GM12878 (cell line): ENCODE measurements around the gene SNX30. TPM values are rescaled to one million over a fixed set of nuclear protein-coding genes. Genes with fewer than 3 reads are reported as not detected.

Source experiments
- ATAC-seq: fragments of 200-7000 bp; cut with Tn5 transposase; 3 replicates; pipeline ENCODE4 v1.9.1; 2020; ENCODE audit warnings: mild to moderate bottlenecking, moderate library complexity
- BruUV-seq: library from RNA; stranded (reverse); fragments of 400-500 nt; replicated peaks from 2 replicates; lab custom pipeline; 2021; lab: Mats Ljungman, UMichigan
- CTCF ChIA-PET: fragments of 300-600 bp; sonication (Branson Sonifier 250); formaldehyde crosslinking; extraction: SDS; loops from one replicate; lab custom pipeline; 2021; ENCODE audit warnings: inconsistent platforms; lab: Yijun Ruan, JAX
- POLR2A ChIA-PET: fragments of 350-600 bp; formaldehyde crosslinking; extraction: SDS; loops from one replicate; lab custom pipeline; 2021; ENCODE audit warnings: inconsistent platforms; lab: Charles Lee
- RAD21 ChIA-PET: fragments of 300-600 bp; sonication (Branson Sonifier 250); formaldehyde crosslinking; loops from one replicate; lab custom pipeline; 2023; ENCODE audit warnings: antibody characterized with exemption; ENCODE audit not compliant: unreplicated experiment; lab: Charles Lee
- SMC1A ChIA-PET: fragments of 300-600 bp; sonication (Branson Sonifier 250); formaldehyde crosslinking; loops from one replicate; lab custom pipeline; 2023; ENCODE audit not compliant: unreplicated experiment, uncharacterized antibody; lab: Charles Lee
- DNase-seq: peaks from one replicate; pipeline ENCODE4 v3.0.0-alpha.2; 2011; ENCODE audit warnings: low read depth, low spot score
- FAIRE-seq: peaks from 3 replicates; lab custom pipeline; 2011; peaks lifted over from hg19 to GRCh38; lab: Jason Lieb, UNC
- H2AFZ ChIP-seq: 2 replicates; pipeline ENCODE4 v1.6.0; 2011; ENCODE audit warnings: low read depth, low read length, control low read depth; ENCODE audit not compliant: control insufficient read depth
- H3K27ac ChIP-seq: 2 replicates; pipeline ENCODE4 v1.5.1; 2011; ENCODE audit warnings: control low read depth; ENCODE audit not compliant: control insufficient read depth, insufficient read depth
- H3K27me3 ChIP-seq, 2 experiments: replicated peaks in 1 of 2; 2 replicates each; pipeline versions ENCODE4 v1.6.0 to v1.6.1; 2011; ENCODE audit warnings: low read length in 1 of 2; ENCODE audit not compliant: control insufficient read depth in 2 of 2, insufficient read depth in 2 of 2
- H3K36me3 ChIP-seq, 2 experiments: 2 replicates each; pipeline ENCODE4 v1.5.1; 2011; ENCODE audit warnings: low read length in 1 of 2; ENCODE audit not compliant: control insufficient read depth in 2 of 2, insufficient read depth in 2 of 2
- H3K4me1 ChIP-seq: 2 replicates; pipeline ENCODE4 v1.6.1; 2011; ENCODE audit warnings: mild to moderate bottlenecking, low read length, moderate library complexity, mixed read lengths; ENCODE audit not compliant: control insufficient read depth, insufficient read depth
- H3K4me2 ChIP-seq: 2 replicates; pipeline ENCODE4 v1.6.0; 2011; ENCODE audit warnings: control low read depth; ENCODE audit not compliant: control insufficient read depth, insufficient read depth
- H3K4me3 ChIP-seq: fragments of 200-600 bp; sonication (generic); 2 replicates; pipeline ENCODE4 v1.5.1; 2016
- H3K79me2 ChIP-seq: 2 replicates; pipeline ENCODE4 v1.6.0; 2011; ENCODE audit warnings: low read length; ENCODE audit not compliant: control insufficient read depth, insufficient read depth
- H3K9ac ChIP-seq: 2 replicates; pipeline ENCODE4 v1.8.0; 2011; ENCODE audit warnings: low read length, control low read depth, mixed read lengths; ENCODE audit not compliant: control insufficient read depth, insufficient read depth
- H3K9me3 ChIP-seq: replicated peaks from 3 replicates; pipeline ENCODE4 v1.5.1; 2011; ENCODE audit warnings: mild to moderate bottlenecking, low read length; ENCODE audit not compliant: control insufficient read depth, insufficient read depth
- H4K20me1 ChIP-seq: 2 replicates; pipeline ENCODE4 v1.6.0; 2011; ENCODE audit not compliant: control insufficient read depth, insufficient read depth
- CEBPB ChIP-seq, 2 experiments: fragments of 150-350 bp in 1 of 2; IDR thresholded peaks; 2 replicates each; pipeline ENCODE4 v1.6.1; 2012 to 2014; ENCODE audit warnings: low read depth in 2 of 2, low read length in 2 of 2, borderline replicate concordance in 1 of 2, inconsistent platforms in 1 of 2
- EP300 ChIP-seq, 2 experiments: fragments of 150-350 bp in 1 of 2; IDR thresholded peaks; 2 replicates each; pipeline ENCODE4 v1.6.1; 2011 to 2012; ENCODE audit warnings: low read depth in 2 of 2, low read length in 2 of 2, borderline replicate concordance in 1 of 2, improper control_type of control experiment in 1 of 2, inconsistent platforms in 1 of 2; ENCODE audit not compliant: control insufficient read depth in 1 of 2
- EZH2 ChIP-seq: IDR thresholded peaks from 2 replicates; pipeline ENCODE4 v1.6.1; 2012; ENCODE audit warnings: low read depth, mild to moderate bottlenecking, control low read depth, inconsistent platforms, low read length, borderline replicate concordance; ENCODE audit not compliant: control insufficient read depth
- KLF5 ChIP-seq: fragments of 450-650 bp; IDR thresholded peaks from 2 replicates; pipeline ENCODE4 v1.6.1; 2014; ENCODE audit warnings: mild to moderate bottlenecking; ENCODE audit not compliant: partially characterized antibody
- RBBP5 ChIP-seq: fragments of 200-600 bp; sonication (generic); conservative IDR thresholded peaks from 2 replicates; pipeline ENCODE4 v1.6.1; 2016
- SIN3A ChIP-seq: IDR thresholded peaks from 2 replicates; pipeline ENCODE4 v1.6.1; 2012; ENCODE audit warnings: low read depth, low read length, improper control_type of control experiment
- SRF ChIP-seq, 2 experiments: IDR thresholded peaks; 2 replicates each; pipeline ENCODE4 v1.6.1; 2011; ENCODE audit warnings: low read depth in 2 of 2, low read length in 2 of 2, mild to moderate bottlenecking in 1 of 2, moderate library complexity in 1 of 2
- STAT3 ChIP-seq: IDR thresholded peaks from 2 replicates; pipeline ENCODE4 v1.6.1; 2011; ENCODE audit warnings: low read depth, low read length, improper control_type of control experiment
- TCF3 ChIP-seq: IDR thresholded peaks from 2 replicates; pipeline ENCODE4 v1.6.1; 2012; ENCODE audit warnings: low read depth, mild to moderate bottlenecking, low read length, borderline replicate concordance; ENCODE audit not compliant: insufficient read depth
- WRNIP1 ChIP-seq: IDR thresholded peaks from 2 replicates; pipeline ENCODE4 v1.6.1; 2011; ENCODE audit warnings: low read depth, low read length, improper control_type of control experiment, borderline replicate concordance
- WGBS: methylation state at CpG from one replicate; pipeline ENCODE4 v1.1.6; 2016; ENCODE audit warnings: low lambda C conversion rate; ENCODE audit not compliant: insufficient replicate concordance, insufficient coverage; ENCODE audit errors: missing lambda C conversion rate; 5-methylcytosine and 5-hydroxymethylcytosine counted together
- in situ Hi-C: fragments of 300-500 bp; cut with MboI; formaldehyde crosslinking; loops from 9 replicates; pipeline ENCODE4 v1.14.3; 2018; ENCODE audit warnings: mixed read lengths
- intact Hi-C: fragments of 100-400 bp; cut with micrococcal nuclease; formaldehyde crosslinking; loops from one replicate; pipeline ENCODE4 v1.14.2; 2022; ENCODE audit not compliant: unreplicated experiment
- polyA plus RNA-seq, 11 experiments: library from polyadenylated mRNA; depleted of rRNA in 4 of 11; unstranded in 6 of 11; stranded (reverse) in 5 of 11; fragments of >200 nt; fragmentation: Nextera tagmentation in 4 of 11; fragmentation: Illumina TruSeq in 1 of 11; extraction: Ambion mirVana in 4 of 11; extraction: Trizol in 1 of 11; gene quantifications; 1 replicate in 1 of 11; 2 replicates in 10 of 11; pipeline versions ENCODE4 v1.2.1 to v1.2.3, GENCODE V29; 2011 to 2016; ENCODE audit warnings: inconsistent platforms in 2 of 11, missing spikeins in 2 of 11, low read depth in 1 of 11
- total RNA-seq, 4 experiments: library from RNA; depleted of rRNA in 3 of 4; stranded (reverse); fragments of >200 nt in 3 of 4; fragmentation: Illumina TruSeq in 1 of 4; extraction: Trizol in 1 of 4; gene quantifications; 2 replicates each; pipeline versions ENCODE4 v1.2.1 to v1.2.3, GENCODE V29; 2013 to 2021
- TF ChIP-seq, protein P1 (sequence below): fragments of 450-650 bp; IDR thresholded peaks from 2 replicates; pipeline ENCODE4 v1.6.1; 2017; ENCODE audit warnings: mild to moderate bottlenecking, moderate library complexity

The SNX30 gene
- total and polyA plus RNA-seq, 10 of the 15 experiments (the other 5 are each of a cell fraction or from before 2014, with no cell fraction given) = 0.53 to 4.0 (median 1.5) TPM

DNA sequence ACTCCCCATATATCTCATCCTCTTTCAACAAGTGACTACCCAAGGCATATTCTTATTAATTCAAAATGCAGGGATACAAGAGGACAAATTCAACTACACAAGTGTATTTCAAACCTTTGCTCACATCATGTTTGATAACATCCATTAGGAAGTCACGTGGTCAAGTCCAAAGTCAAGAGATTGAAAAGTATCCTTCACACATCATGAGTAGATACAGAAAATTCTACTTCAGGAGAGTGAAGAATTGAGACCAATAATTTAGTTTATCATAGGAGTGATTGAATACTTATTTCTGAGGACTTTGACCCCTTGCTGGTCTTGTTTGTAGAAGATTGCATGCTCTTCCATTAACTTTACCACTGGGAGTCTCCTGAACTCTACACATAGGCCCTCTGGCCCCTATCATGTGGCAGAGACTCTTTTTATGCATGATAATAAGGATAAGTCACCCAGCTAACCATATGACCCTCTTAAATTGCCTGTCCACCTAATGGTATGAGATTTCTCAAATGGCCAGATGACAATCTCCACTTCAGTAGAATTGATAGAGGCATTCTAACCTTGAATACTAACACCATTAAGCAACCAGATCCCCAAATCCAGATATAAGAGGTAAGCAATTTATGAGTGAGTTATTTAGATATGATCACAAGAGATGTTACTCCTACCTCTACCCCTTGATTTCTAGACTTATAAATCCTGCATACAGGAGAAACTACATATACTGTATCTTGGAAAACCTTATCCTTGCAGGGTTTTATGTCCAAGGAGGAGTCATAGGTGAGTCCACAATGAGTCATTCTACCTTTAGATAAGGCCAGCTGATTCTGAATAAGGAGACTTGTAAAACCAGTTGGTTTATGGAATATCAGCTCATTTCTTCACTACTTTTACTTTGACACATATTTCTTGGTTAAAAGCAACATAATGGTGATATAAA is 166.8 kb downstream of the SNX30 start:
- RAD21 ChIA-PET = no interaction called here
- ATAC-seq = no peak
- no TSS peak for BruUV-seq
- no peak for FAIRE-seq
- no peak for DNase-seq
- no peaks in the 10 kb centered on the region for H3K4me1 ChIP-seq
- H3K9ac ChIP-seq = no peak overlapping the region
- no peaks in the 10 kb centered on the region for H3K79me2 ChIP-seq
- in situ Hi-C loops = no loop called here
- H4K20me1 ChIP-seq = no peaks in the 10 kb centered on the region
- H3K9me3 ChIP-seq = no peaks in the 10 kb centered on the region
- no peak for TF ChIP-seq EZH2
- no peak for TF ChIP-seq EP300 (IDR thresholded peaks at IDR 0.05; ENCODE audit: borderline replicate concordance in 1 of 2, control insufficient read depth in 1 of 2, low read depth in 2 of 2, low read length in 2 of 2)
- TF ChIP-seq CEBPB (IDR thresholded peaks at IDR 0.05; ENCODE audit: borderline replicate concordance in 1 of 2, low read depth in 2 of 2, low read length in 2 of 2) = no peak
- no peak for TF ChIP-seq TCF3
- no peak for TF ChIP-seq STAT3
- TF ChIP-seq KLF5 = no peak
- no peak for TF ChIP-seq RBBP5
- no peak for TF ChIP-seq SRF (IDR thresholded peaks at IDR 0.05; ENCODE audit: low read depth in 2 of 2, low read length in 2 of 2)
- TF ChIP-seq, protein P1, sequence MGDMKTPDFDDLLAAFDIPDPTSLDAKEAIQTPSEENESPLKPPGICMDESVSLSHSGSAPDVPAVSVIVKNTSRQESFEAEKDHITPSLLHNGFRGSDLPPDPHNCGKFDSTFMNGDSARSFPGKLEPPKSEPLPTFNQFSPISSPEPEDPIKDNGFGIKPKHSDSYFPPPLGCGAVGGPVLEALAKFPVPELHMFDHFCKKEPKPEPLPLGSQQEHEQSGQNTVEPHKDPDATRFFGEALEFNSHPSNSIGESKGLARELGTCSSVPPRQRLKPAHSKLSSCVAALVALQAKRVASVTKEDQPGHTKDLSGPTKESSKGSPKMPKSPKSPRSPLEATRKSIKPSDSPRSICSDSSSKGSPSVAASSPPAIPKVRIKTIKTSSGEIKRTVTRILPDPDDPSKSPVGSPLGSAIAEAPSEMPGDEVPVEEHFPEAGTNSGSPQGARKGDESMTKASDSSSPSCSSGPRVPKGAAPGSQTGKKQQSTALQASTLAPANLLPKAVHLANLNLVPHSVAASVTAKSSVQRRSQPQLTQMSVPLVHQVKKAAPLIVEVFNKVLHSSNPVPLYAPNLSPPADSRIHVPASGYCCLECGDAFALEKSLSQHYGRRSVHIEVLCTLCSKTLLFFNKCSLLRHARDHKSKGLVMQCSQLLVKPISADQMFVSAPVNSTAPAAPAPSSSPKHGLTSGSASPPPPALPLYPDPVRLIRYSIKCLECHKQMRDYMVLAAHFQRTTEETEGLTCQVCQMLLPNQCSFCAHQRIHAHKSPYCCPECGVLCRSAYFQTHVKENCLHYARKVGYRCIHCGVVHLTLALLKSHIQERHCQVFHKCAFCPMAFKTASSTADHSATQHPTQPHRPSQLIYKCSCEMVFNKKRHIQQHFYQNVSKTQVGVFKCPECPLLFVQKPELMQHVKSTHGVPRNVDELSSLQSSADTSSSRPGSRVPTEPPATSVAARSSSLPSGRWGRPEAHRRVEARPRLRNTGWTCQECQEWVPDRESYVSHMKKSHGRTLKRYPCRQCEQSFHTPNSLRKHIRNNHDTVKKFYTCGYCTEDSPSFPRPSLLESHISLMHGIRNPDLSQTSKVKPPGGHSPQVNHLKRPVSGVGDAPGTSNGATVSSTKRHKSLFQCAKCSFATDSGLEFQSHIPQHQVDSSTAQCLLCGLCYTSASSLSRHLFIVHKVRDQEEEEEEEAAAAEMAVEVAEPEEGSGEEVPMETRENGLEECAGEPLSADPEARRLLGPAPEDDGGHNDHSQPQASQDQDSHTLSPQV = no peak
- TF ChIP-seq WRNIP1 = no peak
- no peak for TF ChIP-seq SIN3A
- TF ChIP-seq, all 136 proteins: peak for 0
- no peaks in the 10 kb centered on the region for H3K36me3 ChIP-seq
- ChIA-PET POLR2A (no interaction called here), CTCF (interaction anchor here (2.0 to 2.4 kb wide), 2 partner anchors 14 to 195 kb away, joined by 5 to 9 read pairs; no protein-coding TSS in a partner anchor), SMC1A (no interaction called here)
- intact Hi-C loops = no loop called here
- H3K27ac ChIP-seq = no peak overlapping the region
- no peaks in the 10 kb centered on the region; a peak in 1 of 4 replicates for H3K27me3 ChIP-seq
- no peak overlapping the region for H3K4me3 ChIP-seq
- H3K4me2 ChIP-seq = no peak overlapping the region
- no peak overlapping the region for H2AFZ ChIP-seq
- 0% methylated on average over 1 of the region's 1 CpG for WGBS
